Right ventricle myocardium inferior (tissue), 1 donor: ENCODE data around the gene PTBP3. TPM values are rescaled to one million over a fixed set of nuclear protein-coding genes. Genes with fewer than 3 reads are reported as not detected.
"Not testable (repeated sequence)": the region's sequence is repeated elsewhere in the genome, so short reads cannot be mapped to it uniquely, and the experiment has no call there.

Experiments used
- ATAC-seq: fragments of 200-7000 bp; cut with Tn5 transposase; one replicate; pipeline ENCODE4 v1.9.1; 2020; ENCODE audit warnings: mild to moderate bottlenecking, moderate library complexity
- DNase-seq: peaks from one replicate; pipeline ENCODE4 v3.0.0; 2021; ENCODE audit errors: missing footprints
- intact Hi-C: fragments of 100-400 bp; cut with DNase I; formaldehyde crosslinking; loops from one replicate; pipeline ENCODE4 v1.11.0; 2022
- total RNA-seq: library from RNA; stranded (reverse); fragmentation: NEBNext Ultra II Directional; extraction: Animal tissue kit (Norgen Biotek cat#: 25700); gene quantifications from one replicate; pipeline ENCODE4 v1.2.1, GENCODE V29; 2021
- donor health status: DM: no; HTN: yes; CAD: no; lungs with severe emphysema.

Gene PTBP3
- total RNA-seq, 1 donor from 2014 or later = 21.0 TPM

GRCh38 chr9:112286926-112287325 is 46.5 kb downstream of the PTBP3 start:
- DNase-seq (no peak), ATAC-seq (no peak)
- intact Hi-C loops = no loop called here

- DNase-seq (no peak), ATAC-seq (no peak)
- intact Hi-C loops = no loop called here
Measured at GRCh38 chr9:112285056-112285455, 48.4 kb downstream of the PTBP3 start.

DNA sequence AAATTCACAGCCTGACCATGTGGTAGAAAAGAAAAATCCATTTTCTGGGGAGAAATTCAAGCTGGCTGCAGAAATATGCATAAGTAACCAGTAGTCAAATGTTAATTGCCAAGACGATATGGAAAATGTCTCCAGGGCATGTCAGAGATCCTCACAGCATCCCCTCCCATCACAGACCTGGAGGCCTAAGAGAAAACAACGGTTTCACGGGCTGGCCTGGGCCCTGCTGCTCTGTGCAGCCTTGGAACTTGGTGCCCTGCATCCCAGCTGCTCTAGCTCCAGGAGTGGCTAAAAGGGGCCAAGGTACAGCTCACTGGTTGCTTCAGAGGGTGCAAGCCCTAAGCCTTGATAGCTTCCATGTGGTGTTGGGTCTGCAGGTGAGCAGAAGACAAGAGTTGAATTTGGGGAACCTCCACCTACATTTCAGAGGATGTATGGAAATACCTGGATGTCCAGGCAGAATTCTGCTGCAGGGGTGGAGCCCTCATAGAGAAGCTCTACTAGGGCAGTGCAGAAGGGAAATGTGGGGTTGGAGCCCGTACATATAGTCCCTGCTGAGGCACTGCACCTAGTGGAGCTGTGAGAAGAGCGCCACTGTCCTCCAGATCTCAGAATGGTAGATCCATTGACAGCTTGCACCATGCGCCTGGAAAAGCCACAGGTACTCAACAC is 49.7 kb downstream of the PTBP3 start:
- intact Hi-C loops = no loop called here
- ATAC-seq = no peak
- no peak for DNase-seq

DNA sequence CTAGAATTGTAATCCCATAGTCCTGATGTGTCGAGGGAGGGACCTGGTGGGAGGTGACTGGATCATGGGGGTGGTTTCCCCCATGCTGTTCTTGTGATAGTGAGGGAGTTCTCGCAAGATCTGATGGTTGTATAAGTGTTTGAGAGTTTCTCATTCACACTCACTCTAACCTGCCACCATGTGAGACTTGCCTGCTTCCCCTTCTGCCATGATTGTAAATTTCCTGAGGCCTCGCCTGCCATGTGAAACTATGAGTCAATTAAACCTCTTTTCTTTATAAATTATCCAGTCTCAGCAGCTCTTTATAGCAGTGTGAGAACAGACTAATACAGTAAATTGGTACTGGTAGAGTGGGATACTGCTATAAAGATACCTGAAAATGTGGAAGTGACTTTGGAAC is 50.6 kb downstream of the PTBP3 start:
- ATAC-seq, intact Hi-C loops: not testable (repeated sequence)

DNA sequence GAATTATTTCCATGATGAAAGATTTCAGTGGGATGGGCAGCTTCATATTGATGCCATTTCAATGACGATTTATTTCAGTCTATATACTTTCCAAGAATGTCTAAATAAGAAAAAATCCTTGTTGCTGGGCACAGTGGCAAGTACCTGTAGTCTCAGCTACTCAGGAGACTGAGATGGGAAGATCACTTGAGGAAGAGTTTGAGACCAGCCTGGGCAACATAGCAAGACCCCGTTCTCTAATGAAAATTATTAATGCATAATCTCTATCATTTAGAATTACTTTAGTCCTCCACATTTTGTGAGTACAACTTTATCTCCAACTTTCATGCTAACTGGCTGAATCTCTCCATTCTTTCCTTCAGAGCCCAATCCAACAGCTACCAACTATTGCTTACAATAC is 52.5 kb downstream of the PTBP3 start:
- DNase-seq (no peak), ATAC-seq (no peak)
- intact Hi-C loops = no loop called here

More for the DNA sequence above, 50.6 kb downstream of the PTBP3 start:
- DNase-seq = not testable (repeated sequence)

DNA sequence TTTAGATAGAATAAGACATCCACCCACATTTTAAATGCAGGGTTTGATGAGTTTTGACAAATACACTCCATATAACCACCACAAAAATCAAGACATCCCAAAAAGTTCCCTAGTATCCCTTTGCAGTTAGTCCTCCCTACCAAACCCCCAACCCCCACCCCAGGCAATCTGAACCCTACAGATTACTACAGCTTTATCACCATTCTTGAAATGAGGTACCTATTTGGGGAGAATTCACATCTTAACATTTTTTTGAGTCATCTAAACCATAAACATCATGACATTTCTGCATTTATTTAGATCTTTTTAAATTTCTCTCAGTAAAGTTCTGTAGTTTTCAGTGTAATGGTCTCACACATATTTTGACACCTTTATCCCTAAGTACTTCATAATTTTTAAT is 53.9 kb downstream of the PTBP3 start:
- DNase-seq = no peak
- no peak for ATAC-seq
- intact Hi-C loops = no loop called here

- ATAC-seq = no peak
- intact Hi-C loops = no loop called here
- no peak for DNase-seq
Measured at GRCh38 chr9:112278152-112278551, 55.3 kb downstream of the PTBP3 start.

DNA sequence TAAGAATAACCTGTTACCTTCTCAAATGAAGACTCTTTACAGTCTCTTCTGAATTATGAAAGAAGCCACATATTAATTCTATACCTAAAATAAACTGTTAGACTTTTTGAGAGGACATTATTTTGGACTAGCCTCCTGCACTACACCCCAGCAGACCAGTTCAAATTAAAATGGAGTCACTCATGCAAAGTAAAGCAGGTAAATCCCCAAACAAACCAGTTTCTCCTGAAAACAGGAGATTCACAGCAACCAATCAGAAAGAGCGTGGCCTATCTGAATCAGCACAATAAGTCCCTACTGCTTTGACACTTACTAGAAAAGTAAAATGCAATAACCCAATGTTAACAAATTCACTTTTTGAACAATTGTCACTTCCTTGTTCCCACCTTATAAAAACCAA is 58.8 kb downstream of the PTBP3 start:
- DNase-seq = no peak
- no peak for ATAC-seq
- intact Hi-C loops = no loop called here

DNA sequence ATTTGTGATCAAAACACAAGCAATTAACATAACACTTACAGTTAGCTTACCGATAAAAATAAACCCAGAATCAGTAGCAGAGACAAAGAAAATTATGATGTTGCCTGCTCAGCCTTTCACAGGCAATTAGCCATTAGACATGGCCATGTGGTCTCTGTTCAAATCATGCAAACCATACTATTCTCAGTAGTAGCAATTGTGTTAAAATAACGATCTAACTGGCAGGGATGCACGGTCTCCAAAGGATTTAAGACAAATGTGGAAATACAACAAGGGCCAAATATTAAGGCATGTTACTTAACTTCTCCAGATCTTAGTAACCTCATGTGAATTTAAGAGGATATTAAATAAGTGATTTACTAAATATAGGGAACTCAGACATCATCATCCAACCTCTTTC is 59.5 kb downstream of the PTBP3 start:
- ATAC-seq (no peak), DNase-seq (no peak)
- intact Hi-C loops = no loop called here

DNA sequence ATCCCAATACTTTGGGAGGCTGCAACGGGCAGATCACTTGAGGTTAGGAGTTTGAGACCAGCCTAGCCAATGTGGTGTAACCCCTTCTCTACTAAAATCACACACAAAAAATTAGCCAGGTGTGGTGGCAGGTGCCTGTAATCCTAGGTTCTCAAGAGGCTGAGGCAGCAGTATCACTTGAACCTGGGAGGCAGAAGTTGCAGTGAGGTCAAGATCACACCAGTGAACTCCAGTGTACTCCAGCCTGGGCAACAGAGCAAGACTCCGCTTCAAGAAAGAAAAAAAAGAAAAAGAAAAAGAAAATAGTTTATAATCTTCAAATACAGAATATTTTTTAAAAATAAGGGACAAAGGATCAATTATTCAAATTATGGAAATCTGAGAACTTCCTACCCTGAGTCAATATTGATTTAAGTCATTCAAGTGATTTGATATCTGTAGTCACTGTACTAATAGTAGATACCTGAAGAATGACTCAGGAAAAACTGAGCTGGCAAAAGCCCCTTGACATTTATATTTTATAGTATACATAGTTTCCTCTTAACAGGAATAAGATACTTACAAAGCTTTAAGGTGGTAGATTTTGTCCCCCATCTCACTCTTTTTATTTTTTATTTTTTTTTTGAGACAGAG is 61.8 kb downstream of the PTBP3 start:
- intact Hi-C loops = no loop called here
- DNase-seq (no peak), ATAC-seq (no peak)

GRCh38 chr9:112268413-112268812 is 65.0 kb downstream of the PTBP3 start:
- ATAC-seq (no peak), DNase-seq (no peak)
- intact Hi-C loops = no loop called here

DNA sequence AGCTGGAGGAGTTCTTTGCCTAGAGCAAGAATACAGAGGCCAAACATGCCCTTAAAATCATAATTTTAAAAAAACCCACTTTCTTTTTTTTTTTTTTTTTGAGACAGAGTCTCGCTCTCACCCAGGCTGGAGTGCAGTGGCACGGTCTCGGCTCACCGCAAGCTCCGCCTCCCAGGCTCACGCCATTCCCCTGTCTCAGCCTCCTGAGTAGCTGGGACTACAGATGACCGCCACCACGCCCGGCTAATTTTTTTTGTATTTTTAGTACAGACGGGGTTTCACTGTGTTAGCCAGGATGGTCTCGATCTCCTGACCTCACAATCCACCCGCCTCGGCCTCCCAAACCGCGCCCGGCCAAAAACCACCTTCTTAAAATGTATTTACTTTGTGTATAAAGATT is 66.3 kb downstream of the PTBP3 start:
- DNase-seq, intact Hi-C loops, ATAC-seq: not testable (repeated sequence)

- DNase-seq (no peak), ATAC-seq (no peak)
- intact Hi-C loops = no loop called here
Measured at GRCh38 chr9:112265391-112265790, 68.0 kb downstream of the PTBP3 start.

GRCh38 chr9:112262577-112262976 is 70.8 kb downstream of the PTBP3 start:
- ATAC-seq = no peak
- no peak for DNase-seq
- intact Hi-C loops = no loop called here

GRCh38 chr9:112261133-112261532 is 72.3 kb downstream of the PTBP3 start:
- intact Hi-C loops = no loop called here
- DNase-seq (no peak), ATAC-seq (no peak)

GRCh38 chr9:112258106-112258505 is 75.3 kb downstream of the PTBP3 start:
- intact Hi-C loops = no loop called here
- no peak for ATAC-seq
- DNase-seq = no peak

DNA sequence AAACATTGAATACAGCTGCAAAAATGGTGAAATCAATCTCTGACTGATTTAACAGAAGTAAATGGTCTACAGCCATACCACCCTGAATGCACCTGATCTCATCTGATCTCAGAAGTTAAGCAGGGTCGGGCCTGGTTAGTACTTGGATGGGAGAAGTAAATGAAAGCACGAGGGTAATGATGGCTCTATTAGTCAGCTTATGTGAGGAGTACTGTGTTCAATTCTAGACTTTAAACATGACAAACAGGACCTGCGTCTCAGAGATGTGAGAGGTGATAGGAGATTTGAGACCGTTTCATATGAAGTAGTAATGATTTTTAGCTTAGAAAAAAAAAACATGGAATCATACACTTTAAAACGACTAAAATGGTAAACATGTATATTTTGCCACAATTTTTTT is 81.2 kb downstream of the PTBP3 start:
- intact Hi-C loops = no loop called here
- ATAC-seq (no peak), DNase-seq (no peak)

DNA sequence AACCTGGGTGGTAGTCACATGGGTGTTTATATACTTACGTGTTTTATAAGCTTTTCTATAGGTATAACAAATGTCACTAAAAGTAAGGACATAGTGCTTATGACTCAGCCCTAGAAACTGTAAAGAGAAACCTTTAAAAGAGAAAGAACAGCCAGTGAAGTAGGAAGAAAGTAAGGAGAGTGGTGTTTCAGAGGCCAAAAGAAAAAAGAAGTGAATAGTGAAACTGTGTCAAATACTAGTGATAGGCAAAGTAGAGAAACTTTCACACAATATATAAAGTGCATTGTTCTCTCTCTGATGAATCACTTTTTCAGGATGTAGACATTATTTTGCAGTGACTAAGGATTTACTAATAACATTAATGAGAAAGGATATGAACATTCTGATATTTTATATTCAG is 84.1 kb downstream of the PTBP3 start:
- DNase-seq = no peak
- ATAC-seq = no peak
- intact Hi-C loops = no loop called here

GRCh38 chr9:112248722-112249121 is 84.7 kb downstream of the PTBP3 start:
- ATAC-seq (no peak), DNase-seq (no peak)
- intact Hi-C loops = no loop called here

GRCh38 chr9:112247090-112247489 is 86.3 kb downstream of the PTBP3 start:
- no peak for ATAC-seq
- no peak for DNase-seq
- intact Hi-C loops = no loop called here

GRCh38 chr9:112245126-112245525 is 88.3 kb downstream of the PTBP3 start:
- intact Hi-C loops = no loop called here
- DNase-seq (no peak), ATAC-seq (no peak)
